ENCODE results near the gene KRT86. TPM values are rescaled to one million over a fixed set of nuclear protein-coding genes. Genes with fewer than 3 reads are reported as not detected.

KRT86 gene
- total and polyA plus RNA-seq, 2 of the 8 experiments (the other 6 are each of a cell fraction or from before 2014, with no cell fraction given): 0.12 TPM; not detected in 1

DNA sequence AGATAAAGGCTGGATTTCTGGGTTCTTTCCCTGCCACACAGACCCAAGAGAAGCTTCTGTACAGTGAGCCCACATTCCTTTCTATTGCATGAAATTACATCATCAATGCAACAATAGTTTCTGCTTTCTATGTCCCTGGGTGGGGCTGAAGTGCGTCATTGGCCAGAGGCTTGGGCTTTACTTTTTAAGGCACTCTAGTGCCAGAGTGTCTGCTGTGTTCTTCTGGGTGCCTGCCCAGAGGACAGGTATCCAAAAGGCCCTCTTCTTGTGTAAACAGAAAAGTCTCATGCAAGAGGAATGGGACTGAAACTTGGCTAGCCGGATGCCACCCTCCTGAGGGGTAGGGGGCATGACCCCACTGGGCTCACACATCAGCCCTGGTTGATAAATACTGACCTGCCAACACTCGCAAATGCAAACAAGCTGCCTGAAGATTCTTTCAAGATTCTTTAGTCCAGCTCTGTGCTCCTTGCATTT, 5.9 kb downstream of the KRT86 start (continued):
- TF ChIP-seq HDAC2 (IDR thresholded peaks at IDR 0.05; ENCODE audit: borderline replicate concordance in 1 of 2, low read depth in 2 of 2, low read length in 2 of 2) (no peak), YY1 (IDR thresholded peaks at IDR 0.05; ENCODE audit: low read depth, low read length) (no peak), CBX5 (IDR thresholded peaks at IDR 0.05; ENCODE audit: low read depth, low read length) (no peak)
- TF ChIP-seq, protein P1, sequence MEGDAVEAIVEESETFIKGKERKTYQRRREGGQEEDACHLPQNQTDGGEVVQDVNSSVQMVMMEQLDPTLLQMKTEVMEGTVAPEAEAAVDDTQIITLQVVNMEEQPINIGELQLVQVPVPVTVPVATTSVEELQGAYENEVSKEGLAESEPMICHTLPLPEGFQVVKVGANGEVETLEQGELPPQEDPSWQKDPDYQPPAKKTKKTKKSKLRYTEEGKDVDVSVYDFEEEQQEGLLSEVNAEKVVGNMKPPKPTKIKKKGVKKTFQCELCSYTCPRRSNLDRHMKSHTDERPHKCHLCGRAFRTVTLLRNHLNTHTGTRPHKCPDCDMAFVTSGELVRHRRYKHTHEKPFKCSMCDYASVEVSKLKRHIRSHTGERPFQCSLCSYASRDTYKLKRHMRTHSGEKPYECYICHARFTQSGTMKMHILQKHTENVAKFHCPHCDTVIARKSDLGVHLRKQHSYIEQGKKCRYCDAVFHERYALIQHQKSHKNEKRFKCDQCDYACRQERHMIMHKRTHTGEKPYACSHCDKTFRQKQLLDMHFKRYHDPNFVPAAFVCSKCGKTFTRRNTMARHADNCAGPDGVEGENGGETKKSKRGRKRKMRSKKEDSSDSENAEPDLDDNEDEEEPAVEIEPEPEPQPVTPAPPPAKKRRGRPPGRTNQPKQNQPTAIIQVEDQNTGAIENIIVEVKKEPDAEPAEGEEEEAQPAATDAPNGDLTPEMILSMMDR (IDR thresholded peaks at IDR 0.05; ENCODE audit: control extremely low read depth in 1 of 3, insufficient read depth in 1 of 3, low read depth in 1 of 3, low read length in 3 of 3): no peak
